OCI-LY7 (cell line): ENCODE results near the gene KRR1.
"Not testable (repeated sequence)": the region's sequence is repeated elsewhere in the genome, so short reads cannot be mapped to it uniquely, and the experiment has no call there.

Experiments used
- EZH2phosphoT487 ChIP-seq: fragments of 200-600 bp; sonication (generic); IDR thresholded peaks from 2 replicates; pipeline ENCODE4 v1.6.1; 2018; ENCODE audit warnings: low read depth, borderline replicate concordance, mild to moderate bottlenecking, mixed run types, antibody characterized with exemption, low read length, moderate library complexity, mixed read lengths
- TF ChIP-seq, protein P1 (sequence below): fragments of 200-600 bp; sonication (generic); conservative IDR thresholded peaks from 2 replicates; pipeline ENCODE4 v1.5.1; 2014; ENCODE audit warnings: mild to moderate bottlenecking, antibody characterized with exemption, low read length, moderate library complexity, mixed read lengths

DNA sequence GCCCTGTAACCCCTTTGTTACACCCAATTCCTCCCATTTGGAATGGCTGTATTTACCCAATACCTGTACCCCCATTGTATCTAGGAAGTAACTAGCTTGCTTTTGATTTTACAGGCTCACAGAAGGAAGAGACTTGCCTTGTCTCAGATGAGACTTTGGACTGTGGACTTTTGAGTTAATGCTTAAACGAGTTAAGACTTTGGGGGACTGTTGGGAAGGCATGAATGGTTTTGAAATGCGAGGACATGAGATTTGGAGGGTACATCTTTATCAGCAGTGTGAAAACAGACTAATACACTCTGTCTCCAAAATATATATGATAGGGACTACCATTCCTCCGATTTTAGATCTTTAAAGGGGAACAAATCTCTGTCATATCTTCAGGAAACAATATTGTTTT is 69.0 kb downstream of the KRR1 start:
- TF ChIP-seq, protein P1, sequence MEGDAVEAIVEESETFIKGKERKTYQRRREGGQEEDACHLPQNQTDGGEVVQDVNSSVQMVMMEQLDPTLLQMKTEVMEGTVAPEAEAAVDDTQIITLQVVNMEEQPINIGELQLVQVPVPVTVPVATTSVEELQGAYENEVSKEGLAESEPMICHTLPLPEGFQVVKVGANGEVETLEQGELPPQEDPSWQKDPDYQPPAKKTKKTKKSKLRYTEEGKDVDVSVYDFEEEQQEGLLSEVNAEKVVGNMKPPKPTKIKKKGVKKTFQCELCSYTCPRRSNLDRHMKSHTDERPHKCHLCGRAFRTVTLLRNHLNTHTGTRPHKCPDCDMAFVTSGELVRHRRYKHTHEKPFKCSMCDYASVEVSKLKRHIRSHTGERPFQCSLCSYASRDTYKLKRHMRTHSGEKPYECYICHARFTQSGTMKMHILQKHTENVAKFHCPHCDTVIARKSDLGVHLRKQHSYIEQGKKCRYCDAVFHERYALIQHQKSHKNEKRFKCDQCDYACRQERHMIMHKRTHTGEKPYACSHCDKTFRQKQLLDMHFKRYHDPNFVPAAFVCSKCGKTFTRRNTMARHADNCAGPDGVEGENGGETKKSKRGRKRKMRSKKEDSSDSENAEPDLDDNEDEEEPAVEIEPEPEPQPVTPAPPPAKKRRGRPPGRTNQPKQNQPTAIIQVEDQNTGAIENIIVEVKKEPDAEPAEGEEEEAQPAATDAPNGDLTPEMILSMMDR = not testable (repeated sequence)
- not testable (repeated sequence) for TF ChIP-seq EZH2phosphoT487
